Activated CD8-positive, alpha-beta T cell treated with anti-CD3 and anti-CD28 coated beads for 36 hours (primary cell): ENCODE results near the gene THRSP. TPM values are rescaled to one million over a fixed set of nuclear protein-coding genes. Genes with fewer than 3 reads are reported as not detected.

Experiments used
- ATAC-seq: fragments of 200-7000 bp; cut with Tn5 transposase; one replicate; pipeline ENCODE4 v1.10.0; 2021; ENCODE audit warnings: mild to moderate bottlenecking, moderate library complexity
- CTCF ChIA-PET: fragments of 350-600 bp; sonication (Branson Sonifier 250); formaldehyde crosslinking; loops from one replicate; lab custom pipeline; 2021; ENCODE audit warnings: antibody characterized with exemption; lab: Charles Lee
- POLR2A ChIA-PET: fragments of 350-600 bp; sonication (Branson Sonifier 250); formaldehyde crosslinking; loops from one replicate; lab custom pipeline; 2021; ENCODE audit warnings: antibody characterized with exemption; lab: Charles Lee
- DNase-seq: peaks from one replicate; pipeline ENCODE4 v3.0.0-alpha.2; 2020
- H3K27ac Mint-ChIP-seq: one replicate; pipeline ENCODE4 v1.8.0; 2021; ENCODE audit warnings: mild to moderate bottlenecking, mixed read lengths
- H3K27me3 Mint-ChIP-seq: one replicate; pipeline ENCODE4 v1.8.0; 2021; ENCODE audit warnings: mixed read lengths
- H3K36me3 Mint-ChIP-seq: one replicate; pipeline ENCODE4 v1.8.0; 2021; ENCODE audit warnings: low read depth, mixed read lengths
- H3K4me1 Mint-ChIP-seq: one replicate; pipeline ENCODE4 v1.8.0; 2021; ENCODE audit warnings: low read depth, mixed read lengths
- H3K4me3 Mint-ChIP-seq: one replicate; pipeline ENCODE4 v1.8.0; 2021; ENCODE audit warnings: mild to moderate bottlenecking, moderate library complexity, mixed read lengths
- H3K9me3 Mint-ChIP-seq: one replicate; pipeline ENCODE4 v1.8.0; 2021; ENCODE audit warnings: mixed read lengths
- CTCF ChIP-seq: fragments of 200-600 bp; IDR thresholded peaks from one replicate; pipeline ENCODE4 v1.8.0; 2022; ENCODE audit warnings: antibody characterized with exemption, mild to moderate bottlenecking
- intact Hi-C: fragments of 100-400 bp; cut with micrococcal nuclease; formaldehyde crosslinking; loops from one replicate; pipeline ENCODE4 v1.10.0; 2022
- total RNA-seq, 2 experiments: library from RNA; stranded (reverse); gene quantifications; one replicate each; pipeline ENCODE4 v1.2.3, GENCODE V29; 2021

THRSP gene
- total RNA-seq, 2 experiments from 2014 or later = not detected

DNA sequence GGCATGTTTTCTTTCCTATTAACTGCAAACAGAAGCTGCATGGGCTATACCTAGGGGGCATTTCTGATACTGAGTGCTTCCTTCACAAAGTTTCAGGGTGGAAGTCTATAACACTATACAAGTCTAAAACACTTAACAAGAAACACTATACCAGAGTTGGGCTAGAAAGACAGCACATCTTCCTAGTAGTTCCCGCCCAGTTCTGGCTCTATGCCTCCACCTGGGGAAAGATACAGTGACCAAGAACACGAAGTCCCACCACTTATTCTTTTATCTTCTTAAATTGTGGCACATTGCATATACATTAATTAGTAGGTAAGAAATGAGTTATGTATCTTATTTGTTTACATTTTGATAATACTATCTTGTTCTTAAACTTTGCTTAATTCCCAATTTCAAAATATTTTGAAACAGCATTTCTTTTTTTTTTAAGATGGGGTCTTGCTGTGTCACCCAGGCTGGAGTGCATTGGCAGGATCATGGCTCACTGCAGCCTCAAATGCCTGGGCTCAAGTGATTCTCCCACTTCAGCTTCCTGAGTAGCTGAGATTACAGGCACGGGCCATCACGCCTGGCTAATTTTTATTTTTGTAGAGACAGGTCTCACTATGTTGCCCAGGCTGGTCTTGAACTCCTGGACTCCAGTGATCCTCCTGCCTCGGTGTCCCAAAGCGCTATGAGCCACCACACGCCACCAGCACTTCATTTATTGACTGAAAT is 34.2 kb downstream of the THRSP start:
- intact Hi-C loops = no loop called here
- POLR2A ChIA-PET = interaction anchor here (1.4 kb wide), 1 partner anchor 18 kb away, joined by 4 read pairs; the partner anchor contains the start of gene NDUFC2
- H3K4me3 Mint-ChIP-seq = no peak overlapping the region

GRCh38 chr11:78099666-78100065 is 36.0 kb downstream of the THRSP start:
- no peak for DNase-seq
- Mint-ChIP-seq H3K9me3 (no peaks in the 10 kb centered on the region), H3K27ac (no peak overlapping the region), H3K4me1 (peaks cover 7% of the 10 kb centered on the region), H3K27me3 (no peaks in the 10 kb centered on the region), H3K36me3 (peaks cover 45% of the 10 kb centered on the region), H3K4me3 (no peak overlapping the region)
- ChIA-PET POLR2A (no interaction called here), CTCF (no interaction called here)
- no peak for ATAC-seq
- TF ChIP-seq CTCF = no peak
- intact Hi-C loops = no loop called here

More for the DNA sequence above, 34.2 kb downstream of the THRSP start:
- CTCF ChIA-PET = no interaction called here
- H3K27ac Mint-ChIP-seq = no peak overlapping the region
- H3K36me3 Mint-ChIP-seq = peaks cover 47% of the 10 kb centered on the region
- H3K27me3 Mint-ChIP-seq = no peaks in the 10 kb centered on the region
- no peaks in the 10 kb centered on the region for H3K9me3 Mint-ChIP-seq
- peaks cover 13% of the 10 kb centered on the region for H3K4me1 Mint-ChIP-seq
- DNase-seq (no peak), ATAC-seq (no peak)
- no peak for TF ChIP-seq CTCF

- POLR2A ChIA-PET = no interaction called here
- CTCF ChIA-PET = no interaction called here
- no peaks in the 10 kb centered on the region for H3K9me3 Mint-ChIP-seq
Observed at GRCh38 chr11:78100261-78100660, 36.6 kb downstream of the THRSP start.

GRCh38 chr11:78100676-78101472 is 37.2 kb downstream of the THRSP start:
- H3K27ac Mint-ChIP-seq = peak overlapping the region; percentile 20
- no peak for ATAC-seq
- no peaks in the 10 kb centered on the region for H3K9me3 Mint-ChIP-seq
- no peak for DNase-seq
- peaks cover 39% of the 10 kb centered on the region for H3K36me3 Mint-ChIP-seq
- ChIA-PET POLR2A (no interaction called here), CTCF (no interaction called here)
- H3K27me3 Mint-ChIP-seq = no peaks in the 10 kb centered on the region
- intact Hi-C loops = no loop called here
- TF ChIP-seq CTCF = no peak
- H3K4me1 Mint-ChIP-seq = no peaks in the 10 kb centered on the region
- no peak overlapping the region for H3K4me3 Mint-ChIP-seq

More at GRCh38 chr11:78100261-78100660, 36.6 kb downstream of the THRSP start:
- TF ChIP-seq CTCF = no peak
- Mint-ChIP-seq H3K27me3 (no peaks in the 10 kb centered on the region), H3K27ac (no peak overlapping the region), H3K4me1 (peaks cover 3% of the 10 kb centered on the region), H3K4me3 (no peak overlapping the region), H3K36me3 (peaks cover 41% of the 10 kb centered on the region)
- DNase-seq (no peak), ATAC-seq (no peak)
- intact Hi-C loops = no loop called here
